GM12891 (cell line): ENCODE measurements around the gene RBM18.

ENCODE experiments used
- DNase-seq: peaks from one replicate; pipeline ENCODE4 v3.0.0; 2011; ENCODE audit warnings: low spot score; ENCODE audit not compliant: insufficient read length
- FAIRE-seq: peaks from 2 replicates; lab custom pipeline; 2011; peaks lifted over from hg19 to GRCh38; lab: Jason Lieb, UNC
- PAX5 ChIP-seq: IDR thresholded peaks from 2 replicates; pipeline ENCODE4 v1.6.1; 2011; ENCODE audit warnings: low read length, moderate library complexity, mild to moderate bottlenecking; ENCODE audit not compliant: insufficient read depth, severe bottlenecking
- POLR2A ChIP-seq: IDR thresholded peaks from 2 replicates; pipeline ENCODE4 v1.6.1; 2011; ENCODE audit warnings: low read depth, low read length, control low read depth
- POLR2AphosphoS5 ChIP-seq: IDR thresholded peaks from 2 replicates; pipeline ENCODE4 v1.6.1; 2011; ENCODE audit warnings: low read depth, low read length, control low read depth
- POU2F2 ChIP-seq: IDR thresholded peaks from 2 replicates; pipeline ENCODE4 v1.6.1; 2011; ENCODE audit warnings: low read depth, mild to moderate bottlenecking, control low read depth, low read length, moderate library complexity
- SPI1 ChIP-seq: IDR thresholded peaks from 2 replicates; pipeline ENCODE4 v1.6.1; 2011; ENCODE audit warnings: low read depth, low read length, control low read depth
- TAF1 ChIP-seq: IDR thresholded peaks from 2 replicates; pipeline ENCODE4 v1.6.1; 2011; ENCODE audit warnings: low read depth, low read length, control low read depth

RBM18 gene

DNA sequence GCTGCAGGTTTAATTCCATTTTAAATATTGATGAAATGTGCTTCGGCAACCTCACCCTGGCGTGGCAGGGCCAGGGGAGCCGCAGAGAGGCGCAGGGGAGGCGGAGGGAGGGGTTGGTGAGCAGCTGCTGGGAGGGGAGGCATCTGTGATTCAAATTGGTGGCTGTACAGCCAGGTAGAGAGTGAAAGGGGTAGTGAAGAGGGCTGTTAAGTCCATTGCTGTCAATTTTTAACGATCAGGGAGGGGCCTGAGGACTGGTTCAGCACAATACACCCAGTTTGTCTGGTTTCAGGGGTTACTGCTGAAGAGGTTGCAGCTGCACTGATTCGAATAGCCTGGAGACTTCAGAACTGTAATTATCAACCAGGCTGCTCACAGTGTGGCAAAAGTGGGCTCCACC lies 67.2 kb downstream of the RBM18 start:
- DNase-seq (no peak), FAIRE-seq (no peak)
- TF ChIP-seq POLR2AphosphoS5 = no peak
- TF ChIP-seq PAX5 = no peak
- no peak for TF ChIP-seq SPI1
- TF ChIP-seq POU2F2 = no peak
- no peak for TF ChIP-seq POLR2A
- TF ChIP-seq TAF1 = no peak

GRCh38 chr9:122195875-122196274 lies 68.8 kb downstream of the RBM18 start:
- FAIRE-seq (no peak), DNase-seq (no peak)
- TF ChIP-seq POLR2A = no peak
- TF ChIP-seq TAF1 = no peak
- TF ChIP-seq POU2F2 = no peak
- TF ChIP-seq POLR2AphosphoS5 = no peak
- no peak for TF ChIP-seq PAX5
- TF ChIP-seq SPI1 = no peak

DNA sequence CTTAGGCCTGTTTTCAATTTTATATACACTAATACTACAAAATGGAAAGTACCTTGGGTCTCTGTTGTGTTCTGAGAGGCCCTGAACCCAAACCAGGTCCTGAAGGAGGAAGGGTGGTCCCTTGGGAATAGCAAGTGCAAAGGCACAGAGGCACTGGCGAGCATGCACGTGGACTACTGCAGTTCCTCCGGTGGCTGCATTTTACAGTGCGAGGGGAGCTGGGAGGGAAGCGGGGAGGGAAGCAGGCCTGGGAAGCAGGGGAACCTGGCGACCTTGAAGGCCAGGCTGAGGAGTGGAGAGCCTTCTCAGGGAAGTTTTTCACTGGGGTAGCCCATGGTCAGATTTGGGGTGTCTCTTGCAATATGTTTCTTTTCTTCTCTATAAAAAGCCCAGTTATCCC lies 71.0 kb downstream of the RBM18 start:
- DNase-seq = no peak
- no peak for FAIRE-seq
- TF ChIP-seq SPI1 (no peak), TAF1 (no peak), POLR2AphosphoS5 (no peak), POU2F2 (no peak), PAX5 (no peak)

- FAIRE-seq (no peak), DNase-seq (no peak)
- no peak for TF ChIP-seq POLR2A
- TF ChIP-seq POU2F2 = no peak
- no peak for TF ChIP-seq PAX5
- no peak for TF ChIP-seq SPI1
- TF ChIP-seq POLR2AphosphoS5 = no peak
- TF ChIP-seq TAF1 = no peak
These were observed 71.6 kb downstream of the RBM18 start for GRCh38 chr9:122192914-122193525.

DNA sequence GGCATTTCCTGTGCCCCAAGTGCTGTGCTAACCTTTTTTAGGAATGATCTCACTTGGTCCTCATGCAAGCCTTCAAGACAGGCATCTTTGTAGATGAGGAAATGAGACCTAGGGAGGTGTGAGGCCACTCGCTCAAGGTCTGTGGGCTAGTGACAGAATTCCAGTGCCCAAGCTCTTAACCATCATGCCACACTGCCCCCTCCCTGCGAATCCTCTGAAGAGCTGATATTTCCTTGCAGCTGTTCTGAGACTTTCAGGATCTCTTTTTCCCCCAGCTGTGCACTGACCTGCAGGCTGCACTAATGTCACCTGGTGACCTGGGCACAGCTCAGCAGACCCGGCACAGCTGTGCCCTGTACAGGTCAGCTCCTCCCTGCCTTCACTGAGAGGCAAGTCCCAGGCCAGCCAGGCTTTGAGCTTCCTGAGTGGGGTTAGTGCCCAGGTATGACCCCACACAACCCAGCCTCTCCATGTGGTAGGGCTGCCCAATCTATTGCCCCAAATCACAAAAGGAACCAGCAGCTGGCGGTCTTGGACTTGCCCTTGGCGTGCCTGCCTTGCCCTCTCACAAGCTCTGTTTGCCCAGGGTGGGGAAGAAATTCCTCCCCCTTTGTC lies 72.3 kb downstream of the RBM18 start:
- TF ChIP-seq POLR2A = no peak
- no peak for TF ChIP-seq SPI1
- TF ChIP-seq POU2F2 = no peak
- TF ChIP-seq POLR2AphosphoS5 = no peak
- TF ChIP-seq PAX5 = no peak
- no peak for TF ChIP-seq TAF1
- DNase-seq (no peak), FAIRE-seq (no peak)

DNA sequence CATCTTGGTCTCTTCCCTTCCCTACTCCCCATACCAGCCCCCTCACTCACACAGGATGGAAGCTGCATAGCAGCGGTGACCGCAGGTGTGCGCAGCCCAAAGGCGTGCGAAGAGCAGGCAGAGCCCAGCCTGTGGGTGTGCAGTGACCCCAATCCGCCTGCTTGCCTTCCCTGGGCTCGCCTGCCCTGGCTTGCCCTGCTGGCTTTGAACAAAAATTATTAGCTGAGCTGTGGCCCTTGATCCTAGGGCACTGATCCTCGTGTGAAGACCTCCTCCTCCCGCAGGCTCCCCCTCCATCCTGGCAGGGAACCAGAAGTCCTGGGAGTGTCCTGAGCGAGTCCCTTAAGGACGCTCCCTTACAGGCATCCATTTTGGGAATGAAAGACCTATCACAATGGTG lies 73.1 kb downstream of the RBM18 start:
- no peak for FAIRE-seq
- DNase-seq = no peak
- no peak for TF ChIP-seq POLR2A
- TF ChIP-seq PAX5 = no peak
- TF ChIP-seq SPI1 = no peak
- TF ChIP-seq POLR2AphosphoS5 = no peak
- no peak for TF ChIP-seq POU2F2
- no peak for TF ChIP-seq TAF1

- DNase-seq (no peak), FAIRE-seq (no peak)
- TF ChIP-seq TAF1 (no peak), POU2F2 (no peak), PAX5 (no peak)
These were observed 73.9 kb downstream of the RBM18 start for GRCh38 chr9:122190597-122191381.

GRCh38 chr9:122188369-122188768 lies 76.3 kb downstream of the RBM18 start:
- DNase-seq = no peak
- TF ChIP-seq POLR2A = no peak
- TF ChIP-seq SPI1 = no peak
- no peak for TF ChIP-seq POLR2AphosphoS5
- no peak for TF ChIP-seq POU2F2
- TF ChIP-seq PAX5 = no peak
- TF ChIP-seq TAF1 = no peak
- FAIRE-seq = no peak
